GM12873 (cell line): ENCODE measurements around the gene USHBP1.

Experiments used
- CTCF ChIP-seq: IDR thresholded peaks from 2 replicates; pipeline ENCODE4 v1.5.1; 2012; ENCODE audit warnings: low read depth, mild to moderate bottlenecking, moderate library complexity, low read length, control low read depth; ENCODE audit not compliant: insufficient read depth; ENCODE audit errors: missing control alignments

Gene USHBP1

DNA sequence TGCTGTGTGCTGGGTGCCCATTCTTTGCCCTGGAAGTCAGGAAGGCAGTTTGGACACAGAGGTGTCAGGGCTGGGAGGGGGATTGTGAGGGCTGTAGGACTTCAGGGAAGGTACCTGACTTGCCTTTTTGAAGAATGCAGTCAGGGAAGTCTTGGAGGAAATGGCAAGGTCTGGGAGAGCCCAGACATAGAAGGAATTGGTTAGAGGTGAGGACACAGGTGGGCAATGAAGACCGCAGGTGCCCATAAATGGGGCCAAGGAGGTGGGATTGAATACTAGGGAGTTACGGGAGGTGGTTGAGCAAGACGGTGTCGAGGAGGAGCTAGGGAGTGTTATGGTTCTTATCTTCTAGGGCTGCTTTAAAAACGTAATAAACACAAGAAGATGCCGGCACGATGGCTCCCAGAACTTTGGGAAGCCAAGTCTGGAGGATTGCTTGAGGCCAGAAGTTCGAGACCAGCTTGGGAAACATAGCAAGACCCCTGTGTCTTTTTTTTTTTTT lies 43.4 kb upstream of the USHBP1 start:
- TF ChIP-seq CTCF = no peak

DNA sequence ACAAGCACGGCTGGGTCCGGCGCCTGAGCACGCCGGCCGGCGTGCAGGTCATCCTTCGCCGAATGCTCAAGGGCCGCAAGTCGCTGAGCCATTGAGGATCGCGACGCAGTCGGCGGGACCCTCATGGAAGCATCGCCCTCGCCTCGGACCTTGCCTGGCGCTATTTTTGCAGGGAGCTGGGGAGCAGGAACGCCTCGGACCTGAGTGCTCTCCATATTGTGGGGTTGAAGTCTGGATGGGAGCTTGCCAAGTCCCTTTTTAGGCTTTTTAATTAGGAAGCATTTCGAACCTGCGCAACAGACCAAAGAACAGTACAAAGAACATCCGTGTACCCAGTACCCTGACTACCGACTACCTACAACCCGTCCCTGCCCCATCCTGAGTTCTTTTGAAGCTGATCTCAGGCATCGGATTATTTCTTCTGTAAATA lies 41.8 kb upstream of the USHBP1 start:
- no peak for TF ChIP-seq CTCF

DNA sequence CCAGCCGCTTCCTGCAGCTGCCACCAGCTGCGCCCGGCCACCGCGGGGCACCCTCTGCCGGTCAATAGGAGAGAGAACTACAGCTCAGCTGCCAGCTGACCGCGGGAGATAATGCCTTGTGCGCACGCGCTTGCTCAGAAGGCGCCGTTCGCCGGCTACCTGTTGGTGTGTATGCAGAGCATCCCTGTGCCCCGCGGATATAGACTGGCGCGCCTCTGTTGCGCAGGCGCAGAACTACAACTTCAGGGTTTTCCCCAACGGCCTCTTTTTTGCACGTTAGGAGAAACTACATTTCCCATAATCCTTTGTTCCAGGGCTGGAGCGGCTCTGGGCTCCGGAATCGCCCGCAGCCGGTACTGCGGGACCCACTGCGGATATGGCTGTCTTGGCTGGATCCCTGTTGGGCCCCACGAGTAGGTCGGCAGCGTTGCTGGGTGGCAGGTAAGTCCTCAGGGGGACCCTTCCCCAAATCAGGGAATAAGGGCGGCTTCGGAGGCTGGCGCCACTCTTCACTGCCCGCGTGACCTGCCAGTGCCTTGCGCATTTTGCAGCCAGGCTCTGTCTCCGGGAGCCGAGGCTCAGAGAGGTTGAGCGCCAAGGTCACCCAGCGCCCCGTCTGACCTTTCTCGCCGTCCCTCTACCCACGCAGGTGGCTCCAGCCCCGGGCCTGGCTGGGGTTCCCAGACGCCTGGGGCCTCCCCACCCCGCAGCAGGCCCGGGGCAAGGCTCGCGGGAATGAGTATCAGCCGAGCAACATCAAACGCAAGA lies 41.2 kb upstream of the USHBP1 start, which contains the start of gene MRPL34:
MRPL34 (plus strand) TSS at position 356 of the 768 bp plus-strand sequence; CDS start at position 377, 21 bp downstream.
- TF ChIP-seq CTCF = peak; percentile 77

DNA sequence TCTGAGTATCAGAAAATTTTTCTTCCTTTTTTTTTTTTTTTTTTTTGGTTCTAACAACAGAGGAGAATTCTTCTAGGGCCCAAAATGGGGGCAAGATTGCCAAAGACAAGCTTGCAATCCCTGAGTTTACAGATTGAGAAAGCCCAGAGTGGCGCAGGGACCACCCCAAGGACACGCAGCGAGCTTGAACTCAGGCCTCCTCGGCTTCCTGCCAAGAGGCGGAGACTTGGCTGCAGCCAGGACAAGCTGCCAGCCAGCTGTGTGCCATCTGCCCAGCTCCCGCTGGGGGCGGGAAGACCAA lies 40.6 kb upstream of the USHBP1 start:
- TF ChIP-seq CTCF = no peak

DNA sequence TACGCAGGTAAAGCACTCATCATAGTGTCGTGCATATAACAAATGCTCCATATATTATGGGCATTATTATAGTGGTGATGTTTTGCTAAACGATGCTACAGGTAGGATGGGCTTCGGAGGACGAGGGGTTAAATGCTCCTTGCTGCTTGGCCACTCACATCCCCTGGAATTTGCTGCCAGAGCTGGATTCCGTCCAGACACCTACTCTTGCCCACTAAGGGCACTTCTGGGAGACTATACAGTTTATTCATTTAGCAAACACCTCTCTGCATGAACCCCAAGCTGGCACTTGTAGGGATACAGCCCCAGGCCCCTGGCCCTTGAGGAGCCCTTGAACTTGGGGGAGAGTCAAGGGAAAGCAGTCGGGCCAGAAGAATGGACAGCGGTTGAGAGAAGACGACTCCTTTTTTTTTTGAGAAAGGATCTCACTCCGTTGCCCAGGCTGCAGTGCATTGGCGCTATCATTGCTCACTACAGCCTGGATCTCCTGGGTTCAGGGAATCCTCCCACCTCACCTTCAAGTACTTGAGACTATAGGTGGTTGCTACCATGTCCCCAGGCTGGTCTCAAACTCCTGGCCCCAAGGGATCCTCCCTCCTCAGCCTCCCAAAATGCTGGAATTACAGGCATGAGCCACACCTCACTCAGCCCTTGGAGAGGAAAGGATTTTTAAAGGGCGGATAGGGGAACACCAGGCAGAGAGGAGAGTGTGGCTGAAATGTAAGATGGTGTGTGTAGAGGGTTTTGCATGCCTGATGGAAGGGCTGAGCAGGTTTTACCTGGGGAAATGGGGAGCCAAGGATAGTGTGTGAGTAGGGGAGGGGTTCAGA lies 40.1 kb upstream of the USHBP1 start:
- no peak for TF ChIP-seq CTCF

DNA sequence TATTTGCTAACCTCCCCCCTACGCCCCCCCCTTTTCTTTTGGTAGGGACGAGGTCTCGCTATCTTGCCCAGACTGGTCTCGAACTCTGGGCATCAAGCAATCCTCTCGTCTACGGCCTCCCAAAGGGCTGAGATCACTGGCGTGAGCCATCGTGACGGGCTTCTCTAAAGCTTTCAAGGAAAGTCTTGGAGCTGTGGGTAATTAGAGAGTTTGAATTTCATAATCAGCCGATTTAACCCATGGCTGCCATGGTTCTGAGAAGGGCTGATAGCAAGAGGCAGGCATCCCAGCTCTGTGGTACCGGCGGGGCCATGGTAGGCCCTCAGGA lies 39.4 kb upstream of the USHBP1 start:
- no peak for TF ChIP-seq CTCF

GRCh38 chr19:17303167-17303939 lies 38.8 kb upstream of the USHBP1 start, which contains the start of gene ABHD8:
Gene ABHD8, minus strand, starts transcription at chr19:17303425. Its CDS starts 1,809 bp downstream, at chr19:17301616.
- TF ChIP-seq CTCF = peak; percentile 46
